GM12878 (cell line): Measurements from ENCODE around the gene PLXNA4. TPM values are rescaled to one million over a fixed set of nuclear protein-coding genes. Genes with fewer than 3 reads are reported as not detected.

Source experiments
- ATAC-seq: fragments of 200-7000 bp; cut with Tn5 transposase; 3 replicates; pipeline ENCODE4 v1.9.1; 2020; ENCODE audit warnings: mild to moderate bottlenecking, moderate library complexity
- BruUV-seq: library from RNA; stranded (reverse); fragments of 400-500 nt; replicated peaks from 2 replicates; lab custom pipeline; 2021; lab: Mats Ljungman, UMichigan
- CTCF ChIA-PET: fragments of 300-600 bp; sonication (Branson Sonifier 250); formaldehyde crosslinking; extraction: SDS; loops from one replicate; lab custom pipeline; 2021; ENCODE audit warnings: inconsistent platforms; lab: Yijun Ruan, JAX
- POLR2A ChIA-PET: fragments of 350-600 bp; formaldehyde crosslinking; extraction: SDS; loops from one replicate; lab custom pipeline; 2021; ENCODE audit warnings: inconsistent platforms; lab: Charles Lee
- RAD21 ChIA-PET: fragments of 300-600 bp; sonication (Branson Sonifier 250); formaldehyde crosslinking; loops from one replicate; lab custom pipeline; 2023; ENCODE audit warnings: antibody characterized with exemption; ENCODE audit not compliant: unreplicated experiment; lab: Charles Lee
- SMC1A ChIA-PET: fragments of 300-600 bp; sonication (Branson Sonifier 250); formaldehyde crosslinking; loops from one replicate; lab custom pipeline; 2023; ENCODE audit not compliant: unreplicated experiment, uncharacterized antibody; lab: Charles Lee
- DNase-seq: peaks from one replicate; pipeline ENCODE4 v3.0.0-alpha.2; 2011; ENCODE audit warnings: low read depth, low spot score
- FAIRE-seq: peaks from 3 replicates; lab custom pipeline; 2011; peaks lifted over from hg19 to GRCh38; lab: Jason Lieb, UNC
- H2AFZ ChIP-seq: 2 replicates; pipeline ENCODE4 v1.6.0; 2011; ENCODE audit warnings: low read depth, low read length, control low read depth; ENCODE audit not compliant: control insufficient read depth
- H3K27ac ChIP-seq: 2 replicates; pipeline ENCODE4 v1.5.1; 2011; ENCODE audit warnings: control low read depth; ENCODE audit not compliant: control insufficient read depth, insufficient read depth
- H3K27me3 ChIP-seq, 2 experiments: replicated peaks in 1 of 2; 2 replicates each; pipeline versions ENCODE4 v1.6.0 to v1.6.1; 2011; ENCODE audit warnings: low read length in 1 of 2; ENCODE audit not compliant: control insufficient read depth in 2 of 2, insufficient read depth in 2 of 2
- H3K36me3 ChIP-seq, 2 experiments: 2 replicates each; pipeline ENCODE4 v1.5.1; 2011; ENCODE audit warnings: low read length in 1 of 2; ENCODE audit not compliant: control insufficient read depth in 2 of 2, insufficient read depth in 2 of 2
- H3K4me1 ChIP-seq: 2 replicates; pipeline ENCODE4 v1.6.1; 2011; ENCODE audit warnings: mild to moderate bottlenecking, low read length, moderate library complexity, mixed read lengths; ENCODE audit not compliant: control insufficient read depth, insufficient read depth
- H3K4me2 ChIP-seq: 2 replicates; pipeline ENCODE4 v1.6.0; 2011; ENCODE audit warnings: control low read depth; ENCODE audit not compliant: control insufficient read depth, insufficient read depth
- H3K4me3 ChIP-seq: fragments of 200-600 bp; sonication (generic); 2 replicates; pipeline ENCODE4 v1.5.1; 2016
- H3K79me2 ChIP-seq: 2 replicates; pipeline ENCODE4 v1.6.0; 2011; ENCODE audit warnings: low read length; ENCODE audit not compliant: control insufficient read depth, insufficient read depth
- H3K9ac ChIP-seq: 2 replicates; pipeline ENCODE4 v1.8.0; 2011; ENCODE audit warnings: low read length, control low read depth, mixed read lengths; ENCODE audit not compliant: control insufficient read depth, insufficient read depth
- H3K9me3 ChIP-seq: replicated peaks from 3 replicates; pipeline ENCODE4 v1.5.1; 2011; ENCODE audit warnings: mild to moderate bottlenecking, low read length; ENCODE audit not compliant: control insufficient read depth, insufficient read depth
- H4K20me1 ChIP-seq: 2 replicates; pipeline ENCODE4 v1.6.0; 2011; ENCODE audit not compliant: control insufficient read depth, insufficient read depth
- IKZF2 ChIP-seq, 2 experiments: fragments of 450-650 bp; IDR thresholded peaks; 2 replicates each; pipeline ENCODE4 v1.6.1; 2017; ENCODE audit warnings: mild to moderate bottlenecking in 2 of 2, moderate library complexity in 2 of 2
- MTA2 ChIP-seq: fragments of 450-650 bp; IDR thresholded peaks from 2 replicates; pipeline ENCODE4 v1.6.1; 2016; ENCODE audit warnings: low read depth, mild to moderate bottlenecking, moderate library complexity
- POU2F2 ChIP-seq: IDR thresholded peaks from 3 replicates; pipeline ENCODE4 v1.6.1; 2011; ENCODE audit warnings: low read depth, mild to moderate bottlenecking, low read length, borderline replicate concordance
- RAD51 ChIP-seq: fragments of 450-650 bp; IDR thresholded peaks from 2 replicates; pipeline ENCODE4 v1.6.1; 2016; ENCODE audit warnings: moderate library complexity, mild to moderate bottlenecking, inconsistent platforms
- SREBF1 ChIP-seq: IDR thresholded peaks from 2 replicates; pipeline ENCODE4 v1.6.1; 2012; ENCODE audit warnings: mild to moderate bottlenecking, low read length
- YY1 ChIP-seq: IDR thresholded peaks from 2 replicates; pipeline ENCODE4 v1.6.1; 2011; ENCODE audit warnings: low read depth, mild to moderate bottlenecking, low read length
- ZSCAN29 ChIP-seq: fragments of 450-650 bp; IDR thresholded peaks from 2 replicates; pipeline ENCODE4 v1.6.1; 2017; ENCODE audit warnings: mild to moderate bottlenecking, moderate library complexity
- WGBS: methylation state at CpG from one replicate; pipeline ENCODE4 v1.1.6; 2016; ENCODE audit warnings: low lambda C conversion rate; ENCODE audit not compliant: insufficient replicate concordance, insufficient coverage; ENCODE audit errors: missing lambda C conversion rate; 5-methylcytosine and 5-hydroxymethylcytosine counted together
- in situ Hi-C: fragments of 300-500 bp; cut with MboI; formaldehyde crosslinking; loops from 9 replicates; pipeline ENCODE4 v1.14.3; 2018; ENCODE audit warnings: mixed read lengths
- intact Hi-C: fragments of 100-400 bp; cut with micrococcal nuclease; formaldehyde crosslinking; loops from one replicate; pipeline ENCODE4 v1.14.2; 2022; ENCODE audit not compliant: unreplicated experiment
- polyA plus RNA-seq, 11 experiments: library from polyadenylated mRNA; depleted of rRNA in 4 of 11; unstranded in 6 of 11; stranded (reverse) in 5 of 11; fragments of >200 nt; fragmentation: Nextera tagmentation in 4 of 11; fragmentation: Illumina TruSeq in 1 of 11; extraction: Ambion mirVana in 4 of 11; extraction: Trizol in 1 of 11; gene quantifications; 1 replicate in 1 of 11; 2 replicates in 10 of 11; pipeline versions ENCODE4 v1.2.1 to v1.2.3, GENCODE V29; 2011 to 2016; ENCODE audit warnings: inconsistent platforms in 2 of 11, missing spikeins in 2 of 11, low read depth in 1 of 11
- total RNA-seq, 4 experiments: library from RNA; depleted of rRNA in 3 of 4; stranded (reverse); fragments of >200 nt in 3 of 4; fragmentation: Illumina TruSeq in 1 of 4; extraction: Trizol in 1 of 4; gene quantifications; 2 replicates each; pipeline versions ENCODE4 v1.2.1 to v1.2.3, GENCODE V29; 2013 to 2021
- TF ChIP-seq, protein P1 (sequence below): fragments of 450-650 bp; IDR thresholded peaks from 2 replicates; pipeline ENCODE4 v1.6.1; 2014; ENCODE audit warnings: mild to moderate bottlenecking
- TF ChIP-seq, protein P2 (sequence below): IDR thresholded peaks from 2 replicates; pipeline ENCODE4 v1.6.1; 2012; ENCODE audit warnings: low read length, inconsistent platforms
- TF ChIP-seq, protein P3 (sequence below): fragments of 450-650 bp; conservative IDR thresholded peaks from 2 replicates; pipeline ENCODE4 v1.6.1; 2017; ENCODE audit warnings: mild to moderate bottlenecking, moderate library complexity
- TF ChIP-seq, protein P4 (sequence below): IDR thresholded peaks from 2 replicates; pipeline ENCODE4 v1.6.1; 2012; ENCODE audit warnings: improper control_type of control experiment, low read depth, low read length; ENCODE audit not compliant: insufficient replicate concordance

PLXNA4 gene
- total and polyA plus RNA-seq, 10 of the 15 experiments (the other 5 are each of a cell fraction or from before 2014, with no cell fraction given) = 0.03 TPM; not detected in 9

DNA sequence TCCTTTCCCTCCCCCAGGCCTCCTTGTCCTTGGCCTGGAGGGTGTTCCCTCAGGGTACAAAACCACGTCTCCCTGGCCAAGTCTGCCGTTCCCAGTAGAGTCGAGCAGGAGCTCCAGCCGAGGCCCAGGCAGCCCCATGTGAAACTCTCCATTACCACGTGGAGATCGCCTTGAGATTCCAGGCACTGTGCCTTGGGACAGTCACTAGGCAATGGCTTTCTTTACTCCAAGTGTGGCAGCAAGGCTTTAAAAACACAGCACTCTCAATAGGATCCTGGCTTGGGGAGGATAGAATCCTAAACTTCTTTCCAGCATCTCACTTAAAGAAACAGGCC is 57.5 kb downstream of the PLXNA4 start:
- DNase-seq = no peak
- FAIRE-seq = no peak
- no peak overlapping the region for H2AFZ ChIP-seq
- H3K9me3 ChIP-seq = no peaks in the 10 kb centered on the region
- H3K4me3 ChIP-seq = no peak overlapping the region
- H3K4me1 ChIP-seq = no peaks in the 10 kb centered on the region
- 23% methylated on average over 6 of the region's 6 CpGs for WGBS
- CTCF ChIA-PET = no interaction called here
- intact Hi-C loops = no loop called here
- POLR2A ChIA-PET = no interaction called here
- no peaks in the 10 kb centered on the region for H4K20me1 ChIP-seq
- RAD21 ChIA-PET = no interaction called here
- SMC1A ChIA-PET = no interaction called here
- BruUV-seq = no TSS peak
- no peaks in the 10 kb centered on the region; a peak in 1 of 4 replicates for H3K27me3 ChIP-seq
- no peak overlapping the region for H3K4me2 ChIP-seq
- in situ Hi-C loops = no loop called here
- no peak overlapping the region for H3K27ac ChIP-seq
- TF ChIP-seq MTA2 (no peak), SREBF1 (no peak), RAD51 (no peak), YY1 (no peak), IKZF2 (IDR thresholded peaks at IDR 0.05) (no peak), POU2F2 (no peak), ZSCAN29 (no peak)
- TF ChIP-seq, protein P1, sequence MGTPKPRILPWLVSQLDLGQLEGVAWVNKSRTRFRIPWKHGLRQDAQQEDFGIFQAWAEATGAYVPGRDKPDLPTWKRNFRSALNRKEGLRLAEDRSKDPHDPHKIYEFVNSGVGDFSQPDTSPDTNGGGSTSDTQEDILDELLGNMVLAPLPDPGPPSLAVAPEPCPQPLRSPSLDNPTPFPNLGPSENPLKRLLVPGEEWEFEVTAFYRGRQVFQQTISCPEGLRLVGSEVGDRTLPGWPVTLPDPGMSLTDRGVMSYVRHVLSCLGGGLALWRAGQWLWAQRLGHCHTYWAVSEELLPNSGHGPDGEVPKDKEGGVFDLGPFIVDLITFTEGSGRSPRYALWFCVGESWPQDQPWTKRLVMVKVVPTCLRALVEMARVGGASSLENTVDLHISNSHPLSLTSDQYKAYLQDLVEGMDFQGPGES = no peak
- TF ChIP-seq, protein P2, sequence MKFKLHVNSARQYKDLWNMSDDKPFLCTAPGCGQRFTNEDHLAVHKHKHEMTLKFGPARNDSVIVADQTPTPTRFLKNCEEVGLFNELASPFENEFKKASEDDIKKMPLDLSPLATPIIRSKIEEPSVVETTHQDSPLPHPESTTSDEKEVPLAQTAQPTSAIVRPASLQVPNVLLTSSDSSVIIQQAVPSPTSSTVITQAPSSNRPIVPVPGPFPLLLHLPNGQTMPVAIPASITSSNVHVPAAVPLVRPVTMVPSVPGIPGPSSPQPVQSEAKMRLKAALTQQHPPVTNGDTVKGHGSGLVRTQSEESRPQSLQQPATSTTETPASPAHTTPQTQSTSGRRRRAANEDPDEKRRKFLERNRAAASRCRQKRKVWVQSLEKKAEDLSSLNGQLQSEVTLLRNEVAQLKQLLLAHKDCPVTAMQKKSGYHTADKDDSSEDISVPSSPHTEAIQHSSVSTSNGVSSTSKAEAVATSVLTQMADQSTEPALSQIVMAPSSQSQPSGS = no peak
- TF ChIP-seq, protein P3, sequence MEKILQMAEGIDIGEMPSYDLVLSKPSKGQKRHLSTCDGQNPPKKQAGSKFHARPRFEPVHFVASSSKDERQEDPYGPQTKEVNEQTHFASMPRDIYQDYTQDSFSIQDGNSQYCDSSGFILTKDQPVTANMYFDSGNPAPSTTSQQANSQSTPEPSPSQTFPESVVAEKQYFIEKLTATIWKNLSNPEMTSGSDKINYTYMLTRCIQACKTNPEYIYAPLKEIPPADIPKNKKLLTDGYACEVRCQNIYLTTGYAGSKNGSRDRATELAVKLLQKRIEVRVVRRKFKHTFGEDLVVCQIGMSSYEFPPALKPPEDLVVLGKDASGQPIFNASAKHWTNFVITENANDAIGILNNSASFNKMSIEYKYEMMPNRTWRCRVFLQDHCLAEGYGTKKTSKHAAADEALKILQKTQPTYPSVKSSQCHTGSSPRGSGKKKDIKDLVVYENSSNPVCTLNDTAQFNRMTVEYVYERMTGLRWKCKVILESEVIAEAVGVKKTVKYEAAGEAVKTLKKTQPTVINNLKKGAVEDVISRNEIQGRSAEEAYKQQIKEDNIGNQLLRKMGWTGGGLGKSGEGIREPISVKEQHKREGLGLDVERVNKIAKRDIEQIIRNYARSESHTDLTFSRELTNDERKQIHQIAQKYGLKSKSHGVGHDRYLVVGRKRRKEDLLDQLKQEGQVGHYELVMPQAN = no peak
- TF ChIP-seq, protein P4, sequence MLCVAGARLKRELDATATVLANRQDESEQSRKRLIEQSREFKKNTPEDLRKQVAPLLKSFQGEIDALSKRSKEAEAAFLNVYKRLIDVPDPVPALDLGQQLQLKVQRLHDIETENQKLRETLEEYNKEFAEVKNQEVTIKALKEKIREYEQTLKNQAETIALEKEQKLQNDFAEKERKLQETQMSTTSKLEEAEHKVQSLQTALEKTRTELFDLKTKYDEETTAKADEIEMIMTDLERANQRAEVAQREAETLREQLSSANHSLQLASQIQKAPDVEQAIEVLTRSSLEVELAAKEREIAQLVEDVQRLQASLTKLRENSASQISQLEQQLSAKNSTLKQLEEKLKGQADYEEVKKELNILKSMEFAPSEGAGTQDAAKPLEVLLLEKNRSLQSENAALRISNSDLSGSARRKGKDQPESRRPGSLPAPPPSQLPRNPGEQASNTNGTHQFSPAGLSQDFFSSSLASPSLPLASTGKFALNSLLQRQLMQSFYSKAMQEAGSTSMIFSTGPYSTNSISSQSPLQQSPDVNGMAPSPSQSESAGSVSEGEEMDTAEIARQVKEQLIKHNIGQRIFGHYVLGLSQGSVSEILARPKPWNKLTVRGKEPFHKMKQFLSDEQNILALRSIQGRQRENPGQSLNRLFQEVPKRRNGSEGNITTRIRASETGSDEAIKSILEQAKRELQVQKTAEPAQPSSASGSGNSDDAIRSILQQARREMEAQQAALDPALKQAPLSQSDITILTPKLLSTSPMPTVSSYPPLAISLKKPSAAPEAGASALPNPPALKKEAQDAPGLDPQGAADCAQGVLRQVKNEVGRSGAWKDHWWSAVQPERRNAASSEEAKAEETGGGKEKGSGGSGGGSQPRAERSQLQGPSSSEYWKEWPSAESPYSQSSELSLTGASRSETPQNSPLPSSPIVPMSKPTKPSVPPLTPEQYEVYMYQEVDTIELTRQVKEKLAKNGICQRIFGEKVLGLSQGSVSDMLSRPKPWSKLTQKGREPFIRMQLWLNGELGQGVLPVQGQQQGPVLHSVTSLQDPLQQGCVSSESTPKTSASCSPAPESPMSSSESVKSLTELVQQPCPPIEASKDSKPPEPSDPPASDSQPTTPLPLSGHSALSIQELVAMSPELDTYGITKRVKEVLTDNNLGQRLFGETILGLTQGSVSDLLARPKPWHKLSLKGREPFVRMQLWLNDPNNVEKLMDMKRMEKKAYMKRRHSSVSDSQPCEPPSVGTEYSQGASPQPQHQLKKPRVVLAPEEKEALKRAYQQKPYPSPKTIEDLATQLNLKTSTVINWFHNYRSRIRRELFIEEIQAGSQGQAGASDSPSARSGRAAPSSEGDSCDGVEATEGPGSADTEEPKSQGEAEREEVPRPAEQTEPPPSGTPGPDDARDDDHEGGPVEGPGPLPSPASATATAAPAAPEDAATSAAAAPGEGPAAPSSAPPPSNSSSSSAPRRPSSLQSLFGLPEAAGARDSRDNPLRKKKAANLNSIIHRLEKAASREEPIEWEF = no peak
- H3K9ac ChIP-seq = no peak overlapping the region
- no peak for ATAC-seq
- no peaks in the 10 kb centered on the region for H3K36me3 ChIP-seq
- no peaks in the 10 kb centered on the region for H3K79me2 ChIP-seq
